Ovary (tissue), 3 donors: ENCODE measurements around the gene GK.
"Not testable (repeated sequence)": the region's sequence is repeated elsewhere in the genome, so short reads cannot be mapped to it uniquely, and the experiment has no call there.

Source experiments
- CTCF ChIP-seq, 3 donors: fragments of 450-650 bp in 2 of 3; fragments of 200-600 bp in 1 of 3; IDR thresholded peaks; one replicate each; pipeline versions ENCODE4 v1.5.1 to v1.8.0; 2016 to 2022; ENCODE audit warnings: antibody characterized with exemption in 3 of 3, mild to moderate bottlenecking in 1 of 3
- EP300 ChIP-seq: sonication (generic); formaldehyde crosslinking; IDR thresholded peaks from one replicate; pipeline ENCODE4 v1.6.1; 2017; ENCODE audit warnings: antibody characterized with exemption
- donor health status: DM: no; HTN: no; CAD: no.

- TF ChIP-seq CTCF (IDR thresholded peaks at IDR 0.05); EP300: not testable (repeated sequence)
Observed at GRCh38 chrX:30773764-30774163, 120.5 kb downstream of the GK start.
